ENCODE results near the gene AXDND1. TPM values are rescaled to one million over a fixed set of nuclear protein-coding genes. Genes with fewer than 3 reads are reported as not detected.
"Not testable (repeated sequence)": the region's sequence is repeated elsewhere in the genome, so short reads cannot be mapped to it uniquely, and the experiment has no call there.

The AXDND1 gene
- total RNA-seq, 1 donor from 2014 or later: not detected

- DNase-seq (ENCODE audit: low read depth) (no peak), FAIRE-seq (no peak)
- Histone ChIP-seq H3K27me3 (ENCODE audit: control insufficient read depth, insufficient read depth, low read length) (no peaks in the 10 kb centered on the region), H3K36me3 (ENCODE audit: control insufficient read depth, insufficient read depth, low read length) (no peaks in the 10 kb centered on the region), H3K4me3 (ENCODE audit: low read depth, low read length) (no peak overlapping the region)
- no peak for TF ChIP-seq CTCF (IDR thresholded peaks at IDR 0.05; ENCODE audit: insufficient read depth, low read length, severe bottlenecking)
These were observed 6.4 kb downstream of the AXDND1 start for GRCh38 chr1:179372160-179372559.

DNA sequence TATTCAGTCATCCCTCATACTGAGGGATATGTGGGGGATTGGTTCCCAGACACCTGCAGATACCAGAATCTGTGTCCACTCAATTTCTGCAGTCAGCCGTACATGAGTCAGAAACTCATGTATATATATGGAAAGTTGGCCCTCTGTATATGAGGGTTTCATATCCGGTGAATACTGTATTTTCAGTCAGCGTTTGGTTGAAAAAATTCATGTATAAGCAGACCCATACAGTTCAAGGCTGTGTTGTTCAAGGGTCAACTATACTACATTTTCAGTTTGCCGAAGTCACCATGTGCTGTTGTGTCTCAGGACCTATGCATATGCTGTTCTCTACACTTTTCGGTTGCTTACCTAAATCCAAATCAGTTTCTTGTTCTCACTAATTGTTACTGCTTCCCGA is 10.5 kb downstream of the AXDND1 start:
- TF ChIP-seq CTCF (IDR thresholded peaks at IDR 0.05; ENCODE audit: insufficient read depth, low read length, severe bottlenecking): no peak
- no peak for DNase-seq (ENCODE audit: low read depth)
- Histone ChIP-seq H3K27me3 (ENCODE audit: control insufficient read depth, insufficient read depth, low read length) (no peaks in the 10 kb centered on the region), H3K36me3 (ENCODE audit: control insufficient read depth, insufficient read depth, low read length) (no peaks in the 10 kb centered on the region), H3K4me3 (ENCODE audit: low read depth, low read length) (no peak overlapping the region)
- FAIRE-seq: no peak

- no peak overlapping the region for H3K4me3 ChIP-seq (ENCODE audit: low read depth, low read length)
- TF ChIP-seq CTCF (IDR thresholded peaks at IDR 0.05; ENCODE audit: insufficient read depth, low read length, severe bottlenecking): no peak
- DNase-seq (ENCODE audit: low read depth): no peak
- no peaks in the 10 kb centered on the region for H3K27me3 ChIP-seq (ENCODE audit: control insufficient read depth, insufficient read depth, low read length)
- FAIRE-seq: no peak
- no peaks in the 10 kb centered on the region for H3K36me3 ChIP-seq (ENCODE audit: control insufficient read depth, insufficient read depth, low read length)
These were observed 14.5 kb downstream of the AXDND1 start for GRCh38 chr1:179380299-179380698.

- Histone ChIP-seq H3K27me3 (ENCODE audit: control insufficient read depth, insufficient read depth, low read length) (no peaks in the 10 kb centered on the region), H3K4me3 (ENCODE audit: low read depth, low read length) (no peak overlapping the region), H3K36me3 (ENCODE audit: control insufficient read depth, insufficient read depth, low read length) (no peaks in the 10 kb centered on the region)
- no peak for FAIRE-seq
- no peak for TF ChIP-seq CTCF (IDR thresholded peaks at IDR 0.05; ENCODE audit: insufficient read depth, low read length, severe bottlenecking)
- no peak for DNase-seq (ENCODE audit: low read depth)
These were observed 18.3 kb downstream of the AXDND1 start for GRCh38 chr1:179384027-179384426.

GRCh38 chr1:179385510-179385909 is 19.7 kb downstream of the AXDND1 start:
- DNase-seq (ENCODE audit: low read depth) (no peak), FAIRE-seq (no peak)
- no peaks in the 10 kb centered on the region for H3K27me3 ChIP-seq (ENCODE audit: control insufficient read depth, insufficient read depth, low read length)
- TF ChIP-seq CTCF (IDR thresholded peaks at IDR 0.05; ENCODE audit: insufficient read depth, low read length, severe bottlenecking): no peak
- no peaks in the 10 kb centered on the region for H3K36me3 ChIP-seq (ENCODE audit: control insufficient read depth, insufficient read depth, low read length)
- H3K4me3 ChIP-seq (ENCODE audit: low read depth, low read length): no peak overlapping the region

DNA sequence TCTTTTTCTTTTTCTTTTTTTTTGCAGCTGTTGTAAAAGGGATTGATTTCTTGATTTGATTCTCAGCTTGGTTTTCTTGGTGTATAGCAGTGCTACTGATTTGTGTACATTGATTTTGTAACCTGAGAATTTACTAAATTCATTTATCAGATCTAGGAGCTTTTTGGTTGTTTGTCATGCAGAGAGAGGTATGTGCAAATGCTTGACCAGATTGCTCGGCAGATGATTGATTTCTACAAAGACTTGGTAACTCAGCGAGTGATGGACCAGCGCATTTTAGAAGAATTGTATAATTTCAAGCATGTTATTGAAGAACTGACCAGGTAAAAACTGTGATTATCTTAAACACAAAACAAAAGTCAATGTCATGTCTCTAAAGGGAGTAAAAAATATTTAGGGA is 27.9 kb downstream of the AXDND1 start:
- H3K36me3 ChIP-seq (ENCODE audit: control insufficient read depth, insufficient read depth, low read length): no peaks in the 10 kb centered on the region

GRCh38 chr1:179399399-179399798 is 33.6 kb downstream of the AXDND1 start:
- DNase-seq (ENCODE audit: low read depth); FAIRE-seq; H3K4me3 ChIP-seq (ENCODE audit: low read depth, low read length); H3K27me3 ChIP-seq (ENCODE audit: control insufficient read depth, insufficient read depth, low read length); H3K36me3 ChIP-seq (ENCODE audit: control insufficient read depth, insufficient read depth, low read length): not testable (repeated sequence)

More for the DNA sequence above, 27.9 kb downstream of the AXDND1 start:
- TF ChIP-seq CTCF (IDR thresholded peaks at IDR 0.05; ENCODE audit: insufficient read depth, low read length, severe bottlenecking): no peak
- DNase-seq (ENCODE audit: low read depth): no peak
- no peak for FAIRE-seq
- H3K27me3 ChIP-seq (ENCODE audit: control insufficient read depth, insufficient read depth, low read length): no peaks in the 10 kb centered on the region
- H3K4me3 ChIP-seq (ENCODE audit: low read depth, low read length): no peak overlapping the region

GRCh38 chr1:179417760-179418159 is 52.0 kb downstream of the AXDND1 start:
- H3K27me3 ChIP-seq (ENCODE audit: control insufficient read depth, insufficient read depth, low read length); H3K36me3 ChIP-seq (ENCODE audit: control insufficient read depth, insufficient read depth, low read length); FAIRE-seq; DNase-seq (ENCODE audit: low read depth); H3K4me3 ChIP-seq (ENCODE audit: low read depth, low read length): not testable (repeated sequence)

GRCh38 chr1:179418706-179419105 is 52.9 kb downstream of the AXDND1 start:
- H3K4me3 ChIP-seq (ENCODE audit: low read depth, low read length); H3K36me3 ChIP-seq (ENCODE audit: control insufficient read depth, insufficient read depth, low read length); FAIRE-seq; H3K27me3 ChIP-seq (ENCODE audit: control insufficient read depth, insufficient read depth, low read length); DNase-seq (ENCODE audit: low read depth): not testable (repeated sequence)
